Left lung (tissue), 10 donors: Measurements from ENCODE around the gene SPTBN1. TPM values are rescaled to one million over a fixed set of nuclear protein-coding genes. Genes with fewer than 3 reads are reported as not detected.

Experiments used
- ATAC-seq: fragments of 200-7000 bp; cut with Tn5 transposase; one replicate; pipeline ENCODE4 v1.9.1; 2020; ENCODE audit warnings: moderate library complexity
- DNase-seq, 4 donors: peaks; one replicate each; pipeline ENCODE4 v3.0.0-alpha.2; 2013 to 2020
- H3K27ac ChIP-seq, 2 donors: fragments of 200-600 bp; sonication (generic) in 1 of 2; one replicate each; pipeline versions ENCODE4 v1.5.0 to v1.8.0; 2020 to 2021
- H3K27me3 ChIP-seq, 2 donors: fragments of 200-600 bp; sonication (generic) in 1 of 2; one replicate each; pipeline versions ENCODE4 v1.5.0 to v1.8.0; 2020 to 2021
- H3K36me3 ChIP-seq, 2 donors: fragments of 200-600 bp; sonication (generic) in 1 of 2; one replicate each; pipeline versions ENCODE4 v1.5.0 to v1.8.0; 2020 to 2021
- H3K4me1 ChIP-seq, 2 donors: fragments of 200-600 bp; one replicate each; pipeline ENCODE4 v1.8.0; 2021
- H3K4me3 ChIP-seq, 2 donors: fragments of 200-600 bp; sonication (generic) in 1 of 2; one replicate each; pipeline versions ENCODE4 v1.5.0 to v1.8.0; 2020 to 2021; ENCODE audit warnings: mild to moderate bottlenecking in 1 of 2
- H3K9me3 ChIP-seq, 2 donors: fragments of 200-600 bp; sonication (generic) in 1 of 2; one replicate each; pipeline versions ENCODE4 v1.5.0 to v1.8.0; 2020 to 2021
- intact Hi-C, 2 donors: fragments of 100-400 bp; cut with DNase I; formaldehyde crosslinking; loops; one replicate each; pipeline versions ENCODE4 v1.11.2 to v1.14.2; 2022
- polyA plus RNA-seq, 6 donors: library from polyadenylated mRNA; unstranded; fragments of 120-200 nt; gene quantifications; one replicate each; pipeline ENCODE4 v1.2.1, GENCODE V29; 2013; ENCODE audit not compliant: insufficient read length in 6 of 6
- total RNA-seq, 2 donors: library from RNA; stranded (reverse); fragmentation: NEBNext Ultra II Directional; extraction: Animal tissue kit (Norgen Biotek cat#: 25700); gene quantifications; one replicate each; pipeline ENCODE4 v1.2.1, GENCODE V29; 2021
- TF ChIP-seq, protein P1 (sequence below), 2 donors: fragments of 200-600 bp; sonication (generic) in 1 of 2; IDR thresholded peaks; one replicate each; pipeline versions ENCODE4 v1.5.0 to v1.8.0; 2021; ENCODE audit warnings: antibody characterized with exemption in 2 of 2
- donor health status: DM: no; HTN: yes; CAD: no.
- donor health status: DM: no; HTN: no; CAD: no.

SPTBN1 gene
- total and polyA plus RNA-seq, 8 donors: 441 to 578 (median 543) TPM

DNA sequence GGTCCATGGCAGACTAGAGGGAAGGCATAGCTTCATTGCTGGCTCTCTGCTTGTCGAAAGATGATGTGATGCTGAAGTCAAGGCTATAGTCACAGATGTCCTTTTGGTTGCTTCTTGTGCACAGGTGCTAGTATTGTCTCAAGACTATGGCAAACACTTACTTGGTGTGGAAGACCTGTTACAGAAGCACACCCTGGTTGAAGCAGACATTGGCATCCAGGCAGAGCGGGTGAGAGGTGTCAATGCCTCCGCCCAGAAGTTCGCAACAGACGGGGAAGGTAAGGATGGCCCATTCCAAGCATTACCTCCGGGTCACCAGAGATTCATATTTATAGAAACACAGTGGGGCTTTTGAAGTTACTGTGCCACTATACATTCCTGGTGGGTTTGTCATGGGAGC is 171.8 kb downstream of the SPTBN1 start:
- H3K27ac ChIP-seq: no peak overlapping the region
- H3K4me1 ChIP-seq: peaks cover 5 to 27% of the 10 kb centered on the region in 2 donors
- TF ChIP-seq, protein P1, sequence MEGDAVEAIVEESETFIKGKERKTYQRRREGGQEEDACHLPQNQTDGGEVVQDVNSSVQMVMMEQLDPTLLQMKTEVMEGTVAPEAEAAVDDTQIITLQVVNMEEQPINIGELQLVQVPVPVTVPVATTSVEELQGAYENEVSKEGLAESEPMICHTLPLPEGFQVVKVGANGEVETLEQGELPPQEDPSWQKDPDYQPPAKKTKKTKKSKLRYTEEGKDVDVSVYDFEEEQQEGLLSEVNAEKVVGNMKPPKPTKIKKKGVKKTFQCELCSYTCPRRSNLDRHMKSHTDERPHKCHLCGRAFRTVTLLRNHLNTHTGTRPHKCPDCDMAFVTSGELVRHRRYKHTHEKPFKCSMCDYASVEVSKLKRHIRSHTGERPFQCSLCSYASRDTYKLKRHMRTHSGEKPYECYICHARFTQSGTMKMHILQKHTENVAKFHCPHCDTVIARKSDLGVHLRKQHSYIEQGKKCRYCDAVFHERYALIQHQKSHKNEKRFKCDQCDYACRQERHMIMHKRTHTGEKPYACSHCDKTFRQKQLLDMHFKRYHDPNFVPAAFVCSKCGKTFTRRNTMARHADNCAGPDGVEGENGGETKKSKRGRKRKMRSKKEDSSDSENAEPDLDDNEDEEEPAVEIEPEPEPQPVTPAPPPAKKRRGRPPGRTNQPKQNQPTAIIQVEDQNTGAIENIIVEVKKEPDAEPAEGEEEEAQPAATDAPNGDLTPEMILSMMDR (IDR thresholded peaks at IDR 0.05): no peak
- intact Hi-C loops: no loop called here
- no peak overlapping the region for H3K4me3 ChIP-seq
- H3K27me3 ChIP-seq: no peaks in the 10 kb centered on the region
- ATAC-seq (no peak), DNase-seq (no peak)
- no peaks in the 10 kb centered on the region for H3K9me3 ChIP-seq
- peaks cover 0 to 98% of the 10 kb centered on the region in 2 donors for H3K36me3 ChIP-seq

DNA sequence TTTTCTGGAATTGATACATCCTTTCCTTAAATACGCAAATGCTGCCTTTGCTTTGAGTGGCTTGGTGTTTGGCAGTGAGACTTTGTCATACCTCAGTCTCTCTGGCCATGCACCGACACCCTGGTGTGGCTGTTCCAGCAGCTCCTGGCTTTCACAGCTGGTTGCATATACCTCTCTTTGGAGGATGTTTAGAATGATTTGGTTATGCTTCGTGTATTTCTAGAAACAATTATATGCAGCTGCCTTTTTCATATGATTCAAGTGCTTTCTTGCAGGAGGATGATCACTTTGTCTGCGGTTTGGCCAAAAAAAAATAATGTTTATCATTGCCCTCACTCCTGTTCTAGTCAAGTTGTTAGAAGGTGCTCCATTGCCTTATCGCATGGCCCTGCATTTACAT is 172.3 kb downstream of the SPTBN1 start:
- ATAC-seq: no peak
- Histone ChIP-seq H3K27me3 (no peaks in the 10 kb centered on the region), H3K9me3 (no peaks in the 10 kb centered on the region), H3K4me3 (no peak overlapping the region), H3K27ac (no peak overlapping the region), H3K36me3 (peaks cover 0 to 98% of the 10 kb centered on the region in 2 donors), H3K4me1 (peaks cover 6 to 31% of the 10 kb centered on the region in 2 donors)
- TF ChIP-seq, protein P1 (IDR thresholded peaks at IDR 0.05): no peak
- no peak for DNase-seq
- intact Hi-C loops: no loop called here

DNA sequence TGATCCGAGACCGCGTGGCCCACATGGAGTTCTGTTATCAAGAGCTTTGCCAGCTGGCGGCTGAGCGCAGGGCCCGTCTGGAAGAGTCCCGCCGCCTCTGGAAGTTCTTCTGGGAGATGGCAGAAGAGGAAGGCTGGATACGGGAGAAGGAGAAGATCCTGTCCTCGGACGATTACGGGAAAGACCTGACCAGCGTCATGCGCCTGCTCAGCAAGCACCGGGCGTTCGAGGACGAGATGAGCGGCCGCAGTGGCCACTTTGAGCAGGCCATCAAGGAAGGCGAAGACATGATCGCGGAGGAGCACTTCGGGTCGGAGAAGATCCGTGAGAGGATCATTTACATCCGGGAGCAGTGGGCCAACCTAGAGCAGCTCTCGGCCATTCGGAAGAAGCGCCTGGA is 172.8 kb downstream of the SPTBN1 start:
- Histone ChIP-seq H3K4me3 (no peak overlapping the region), H3K4me1 (peaks cover 11 to 37% of the 10 kb centered on the region in 2 donors), H3K27ac (peak overlapping the region in 1 of 2 donors; percentile 41), H3K36me3 (peaks cover 0 to 98% of the 10 kb centered on the region in 2 donors), H3K9me3 (no peaks in the 10 kb centered on the region), H3K27me3 (no peaks in the 10 kb centered on the region)
- ATAC-seq (no peak), DNase-seq (no peak)
- TF ChIP-seq, protein P1 (IDR thresholded peaks at IDR 0.05): no peak
- intact Hi-C loops: no loop called here

DNA sequence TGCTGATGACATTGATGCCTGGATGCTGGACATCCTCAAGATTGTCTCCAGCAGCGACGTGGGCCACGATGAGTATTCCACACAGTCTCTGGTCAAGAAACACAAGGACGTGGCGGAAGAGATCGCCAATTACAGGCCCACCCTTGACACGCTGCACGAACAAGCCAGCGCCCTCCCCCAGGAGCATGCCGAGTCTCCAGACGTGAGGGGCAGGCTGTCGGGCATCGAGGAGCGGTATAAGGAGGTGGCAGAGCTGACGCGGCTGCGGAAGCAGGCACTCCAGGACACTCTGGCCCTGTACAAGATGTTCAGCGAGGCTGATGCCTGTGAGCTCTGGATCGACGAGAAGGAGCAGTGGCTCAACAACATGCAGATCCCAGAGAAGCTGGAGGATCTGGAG is 173.3 kb downstream of the SPTBN1 start:
- TF ChIP-seq, protein P1 (IDR thresholded peaks at IDR 0.05): no peak
- intact Hi-C loops: no loop called here
- no peaks in the 10 kb centered on the region for H3K27me3 ChIP-seq
- peaks cover 15 to 41% of the 10 kb centered on the region in 2 donors for H3K4me1 ChIP-seq
- H3K9me3 ChIP-seq: no peaks in the 10 kb centered on the region
- ATAC-seq: no peak
- H3K4me3 ChIP-seq: no peak overlapping the region
- H3K36me3 ChIP-seq: peaks cover 0 to 98% of the 10 kb centered on the region in 2 donors
- H3K27ac ChIP-seq: peak overlapping the region in 1 of 2 donors; percentile 41
- no peak for DNase-seq

DNA sequence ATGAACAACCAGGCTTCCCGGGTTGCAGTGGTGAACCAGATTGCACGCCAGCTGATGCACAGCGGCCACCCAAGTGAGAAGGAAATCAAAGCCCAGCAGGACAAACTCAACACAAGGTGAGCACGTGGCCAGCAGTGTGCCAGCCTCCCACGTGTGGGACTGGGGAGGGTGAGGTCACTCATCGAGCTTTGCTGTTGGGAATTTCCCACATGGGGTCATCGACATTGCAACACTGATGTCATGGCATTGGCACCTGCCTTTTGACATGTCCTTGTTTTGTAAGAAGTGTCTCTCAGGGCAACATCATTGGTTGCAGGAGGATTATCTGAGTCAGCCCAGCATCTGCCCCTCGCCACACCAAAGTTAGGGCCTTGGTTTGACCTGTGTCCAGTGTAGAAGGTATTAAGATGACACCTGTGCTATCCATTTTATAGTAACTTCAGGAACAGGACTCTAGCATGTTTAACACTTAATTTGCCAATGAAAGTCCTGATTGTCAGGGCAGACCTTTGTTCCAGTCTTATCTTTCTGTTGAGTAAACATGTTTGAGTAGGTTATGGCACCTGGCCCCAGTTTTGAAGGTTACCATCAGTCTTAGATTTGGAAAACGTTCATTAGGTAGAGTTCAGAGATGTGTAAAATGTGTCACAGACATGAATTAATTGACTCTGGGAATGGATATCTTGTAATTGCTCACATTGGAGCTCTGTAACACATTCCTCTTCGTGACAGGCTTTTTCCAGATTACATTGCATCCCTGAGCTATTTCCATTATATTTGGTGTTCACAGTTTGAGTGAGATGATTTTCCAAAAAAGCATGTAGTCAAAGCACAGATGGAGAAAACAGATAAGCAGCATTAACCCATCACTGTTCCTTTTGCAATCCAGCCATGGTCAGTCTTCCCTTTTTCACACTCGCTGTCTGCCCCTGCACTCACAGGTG is 174.1 kb downstream of the SPTBN1 start:
- TF ChIP-seq, protein P1 (IDR thresholded peaks at IDR 0.05): no peak
- Histone ChIP-seq H3K4me1 (peaks cover 12 to 42% of the 10 kb centered on the region in 2 donors), H3K36me3 (peaks cover 0 to 91% of the 10 kb centered on the region in 2 donors), H3K9me3 (no peaks in the 10 kb centered on the region), H3K27ac (peak overlapping the region; percentile 44 to 50), H3K27me3 (no peaks in the 10 kb centered on the region), H3K4me3 (no peak overlapping the region)
- DNase-seq: no peak
- ATAC-seq: peak; percentile 31
- intact Hi-C loops: no loop called here
